K562 (cell line): ENCODE measurements around the gene FRMD3.

Experiments used
- MAFK ChIP-seq: IDR thresholded peaks from 2 replicates; pipeline ENCODE4 v1.6.1; 2011; ENCODE audit warnings: low read length, improper control_type of control experiment
- POLR2A ChIP-seq: fragments of 450-650 bp; conservative IDR thresholded peaks from 2 replicates; pipeline ENCODE4 v1.6.1; 2016
- RAD21 ChIP-seq, 2 experiments: fragments of 250-450 bp in 1 of 2; fragments of 450-650 bp in 1 of 2; sonication (Bioruptor Pico) in 1 of 2; formaldehyde crosslinking in 1 of 2; IDR thresholded peaks in 1 of 2; conservative IDR thresholded peaks in 1 of 2; 2 replicates each; pipeline versions ENCODE4 v1.4.0 to v1.8.0; 2020 to 2022; ENCODE audit warnings: mild to moderate bottlenecking in 2 of 2, moderate library complexity in 1 of 2
- RBM15 ChIP-seq: fragments of 200-400 bp; formaldehyde crosslinking; IDR thresholded peaks from 2 replicates; pipeline ENCODE4 v1.6.1; 2018; ENCODE audit warnings: mild to moderate bottlenecking, low read length, moderate library complexity; ENCODE audit not compliant: insufficient read depth
- SMC3 ChIP-seq: conservative IDR thresholded peaks from 2 replicates; pipeline ENCODE4 v1.6.1; 2011; ENCODE audit warnings: low read depth, low read length, improper control_type of control experiment; ENCODE audit not compliant: insufficient read depth
- TF ChIP-seq, protein P1 (sequence below), 3 experiments: IDR thresholded peaks in 2 of 3; conservative IDR thresholded peaks in 1 of 3; 2 replicates each; pipeline ENCODE4 v1.5.1; 2011 to 2012; ENCODE audit warnings: low read length in 3 of 3, mild to moderate bottlenecking in 3 of 3, control low read depth in 2 of 3, improper control_type of control experiment in 1 of 3, inconsistent platforms in 1 of 3, low read depth in 1 of 3, mixed read lengths in 1 of 3, moderate library complexity in 1 of 3; ENCODE audit not compliant: insufficient read depth in 2 of 3

- TF ChIP-seq MAFK: no peak
- TF ChIP-seq, protein P1, sequence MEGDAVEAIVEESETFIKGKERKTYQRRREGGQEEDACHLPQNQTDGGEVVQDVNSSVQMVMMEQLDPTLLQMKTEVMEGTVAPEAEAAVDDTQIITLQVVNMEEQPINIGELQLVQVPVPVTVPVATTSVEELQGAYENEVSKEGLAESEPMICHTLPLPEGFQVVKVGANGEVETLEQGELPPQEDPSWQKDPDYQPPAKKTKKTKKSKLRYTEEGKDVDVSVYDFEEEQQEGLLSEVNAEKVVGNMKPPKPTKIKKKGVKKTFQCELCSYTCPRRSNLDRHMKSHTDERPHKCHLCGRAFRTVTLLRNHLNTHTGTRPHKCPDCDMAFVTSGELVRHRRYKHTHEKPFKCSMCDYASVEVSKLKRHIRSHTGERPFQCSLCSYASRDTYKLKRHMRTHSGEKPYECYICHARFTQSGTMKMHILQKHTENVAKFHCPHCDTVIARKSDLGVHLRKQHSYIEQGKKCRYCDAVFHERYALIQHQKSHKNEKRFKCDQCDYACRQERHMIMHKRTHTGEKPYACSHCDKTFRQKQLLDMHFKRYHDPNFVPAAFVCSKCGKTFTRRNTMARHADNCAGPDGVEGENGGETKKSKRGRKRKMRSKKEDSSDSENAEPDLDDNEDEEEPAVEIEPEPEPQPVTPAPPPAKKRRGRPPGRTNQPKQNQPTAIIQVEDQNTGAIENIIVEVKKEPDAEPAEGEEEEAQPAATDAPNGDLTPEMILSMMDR (IDR thresholded peaks at IDR 0.05 in 2 of 3, conservative IDR thresholded peaks at IDR 0.05 in 1 of 3; ENCODE audit: insufficient read depth in 2 of 3, low read depth in 1 of 3, low read length in 3 of 3): no peak
- TF ChIP-seq SMC3: no peak
- TF ChIP-seq RAD21 (CRISPR knock-in tag; conservative IDR thresholded peaks at IDR 0.05 in 1 of 2, IDR thresholded peaks at IDR 0.05 in 1 of 2): no peak
- TF ChIP-seq RBM15: no peak
- TF ChIP-seq POLR2A: no peak
Observed at GRCh38 chr9:83563360-83563759, 25.2 kb upstream of the FRMD3 start.
